A549 (cell line): ENCODE data around the gene PET117. TPM values are rescaled to one million over a fixed set of nuclear protein-coding genes. Genes with fewer than 3 reads are reported as not detected.

ENCODE experiments used
- ATAC-seq, 2 experiments: fragments of 200-7000 bp in 1 of 2; fragments of >200 bp in 1 of 2; cut with Nextera tagmentation in 1 of 2; cut with Tn5 transposase in 1 of 2; 3 replicates each; pipeline versions ENCODE4 v1.8.0 to v1.9.1; 2018 to 2020; ENCODE audit warnings: mild to moderate bottlenecking in 1 of 2, moderate library complexity in 1 of 2
- CTCF ChIA-PET: fragments of 300-600 bp; sonication (Branson Sonifier 250); formaldehyde crosslinking; extraction: SDS; loops from one replicate; lab custom pipeline; 2021; ENCODE audit warnings: antibody characterized with exemption, inconsistent platforms; lab: Yijun Ruan, JAX
- POLR2A ChIA-PET: fragments of 350-600 bp; formaldehyde crosslinking; extraction: SDS; loops from one replicate; lab custom pipeline; 2021; ENCODE audit warnings: antibody characterized with exemption, inconsistent platforms; lab: Yijun Ruan, JAX
- DNase-seq, 2 experiments: peaks; one replicate each; pipeline versions ENCODE4 v3.0.0 to v3.0.0-alpha.2; 2011 to 2016; ENCODE audit warnings: low read depth in 1 of 2, low spot score in 1 of 2
- FAIRE-seq: peaks from 2 replicates; lab custom pipeline; 2011; peaks lifted over from hg19 to GRCh38; lab: Jason Lieb, UNC
- H3K27ac ChIP-seq, 2 experiments: fragments of >200 bp; sonication (Bioruptor Twin); formaldehyde crosslinking; 3 replicates each; pipeline ENCODE4 v1.5.1; 2016 to 2017
- H3K4me1 ChIP-seq: fragments of >200 bp; sonication (Bioruptor Twin); formaldehyde crosslinking; 3 replicates; pipeline ENCODE4 v1.6.1; 2016
- H3K4me2 ChIP-seq: fragments of >200 bp; sonication (Bioruptor Twin); formaldehyde crosslinking; 3 replicates; pipeline ENCODE4 v1.6.1; 2016
- H3K4me3 ChIP-seq: fragments of >200 bp; sonication (Bioruptor Twin); formaldehyde crosslinking; 3 replicates; pipeline ENCODE4 v1.5.1; 2016
- H3K9me3 ChIP-seq: fragments of >200 bp; sonication (Bioruptor Twin); formaldehyde crosslinking; 3 replicates; pipeline ENCODE4 v1.6.1; 2016
- BHLHE40 ChIP-seq: IDR thresholded peaks from 2 replicates; pipeline ENCODE4 v1.6.1; 2012; ENCODE audit warnings: low read depth, low read length, inconsistent platforms
- CEBPB ChIP-seq, 2 experiments: fragments of >200 bp in 1 of 2; sonication (Bioruptor Twin) in 1 of 2; formaldehyde crosslinking in 1 of 2; IDR thresholded peaks; 2 replicates each; pipeline ENCODE4 v1.6.1; 2012 to 2016
- CHD2 ChIP-seq: fragments of 150-350 bp; IDR thresholded peaks from 2 replicates; pipeline ENCODE4 v1.6.1; 2014; ENCODE audit warnings: low read length; ENCODE audit not compliant: partially characterized antibody
- EHMT2 ChIP-seq: fragments of 200-600 bp; sonication (generic); IDR thresholded peaks from 2 replicates; pipeline ENCODE4 v1.6.1; 2016; ENCODE audit warnings: antibody characterized with exemption, low read depth, mild to moderate bottlenecking, moderate library complexity
- EP300 ChIP-seq, 2 experiments: fragments of >200 bp; sonication (Bioruptor Twin); formaldehyde crosslinking; IDR thresholded peaks; 2 replicates in 1 of 2; 3 replicates in 1 of 2; pipeline ENCODE4 v1.6.1; 2016 to 2017
- FOSL2 ChIP-seq, 2 experiments: fragments of 450-650 bp in 1 of 2; fragments of >200 bp in 1 of 2; sonication (Bioruptor Twin) in 1 of 2; formaldehyde crosslinking; IDR thresholded peaks; 2 replicates each; pipeline versions ENCODE4 v1.5.0 to v1.6.1; 2016 to 2020; ENCODE audit warnings: mild to moderate bottlenecking in 1 of 2, moderate library complexity in 1 of 2
- FOXS1 ChIP-seq: fragments of 250-450 bp; sonication (Bioruptor Pico); IDR thresholded peaks from 2 replicates; pipeline ENCODE4 v1.5.0; 2020; ENCODE audit warnings: mild to moderate bottlenecking, moderate library complexity
- GATA3 ChIP-seq: IDR thresholded peaks from 2 replicates; pipeline ENCODE4 v1.6.1; 2012; ENCODE audit warnings: borderline replicate concordance
- HDAC2 ChIP-seq: fragments of 200-600 bp; sonication (generic); IDR thresholded peaks from 2 replicates; pipeline ENCODE4 v1.6.1; 2016
- HEYL ChIP-seq: fragments of 250-450 bp; sonication (Bioruptor Pico); IDR thresholded peaks from 2 replicates; pipeline ENCODE4 v1.8.0; 2021; ENCODE audit warnings: mild to moderate bottlenecking, moderate library complexity
- HOXA7 ChIP-seq: fragments of 250-450 bp; sonication (Bioruptor Pico); IDR thresholded peaks from 2 replicates; pipeline ENCODE4 v1.5.0; 2020; ENCODE audit warnings: mild to moderate bottlenecking, moderate library complexity
- KDM5A ChIP-seq: fragments of 200-600 bp; sonication (generic); IDR thresholded peaks from 2 replicates; pipeline ENCODE4 v1.6.1; 2016; ENCODE audit warnings: antibody characterized with exemption, mild to moderate bottlenecking
- MAFK ChIP-seq: fragments of 450-650 bp; IDR thresholded peaks from 2 replicates; pipeline ENCODE4 v1.6.1; 2014; ENCODE audit not compliant: partially characterized antibody
- MAX ChIP-seq: IDR thresholded peaks from 2 replicates; pipeline ENCODE4 v1.6.1; 2012
- MAZ ChIP-seq: fragments of 150-350 bp; IDR thresholded peaks from 2 replicates; pipeline ENCODE4 v1.6.1; 2014; ENCODE audit warnings: antibody characterized with exemption, low read depth, low read length, borderline replicate concordance
- NPAS2 ChIP-seq: fragments of 250-450 bp; sonication (Bioruptor Pico); IDR thresholded peaks from 2 replicates; pipeline ENCODE4 v1.8.0; 2022; ENCODE audit warnings: mild to moderate bottlenecking, moderate library complexity, borderline replicate concordance
- NR3C1 ChIP-seq: fragments of >200 bp; sonication (Bioruptor Twin); formaldehyde crosslinking; IDR thresholded peaks from 3 replicates; pipeline ENCODE4 v1.6.1; 2017
- POLR2A ChIP-seq: IDR thresholded peaks from 2 replicates; pipeline ENCODE4 v1.6.1; 2012; ENCODE audit warnings: mild to moderate bottlenecking, low read length
- RAD21 ChIP-seq, 2 experiments: fragments of >200 bp in 1 of 2; sonication (Bioruptor Twin) in 1 of 2; formaldehyde crosslinking in 1 of 2; IDR thresholded peaks in 1 of 2; conservative IDR thresholded peaks in 1 of 2; 2 replicates in 1 of 2; 3 replicates in 1 of 2; pipeline ENCODE4 v1.6.1; 2012 to 2018; ENCODE audit warnings: inconsistent platforms in 1 of 2
- RFX5 ChIP-seq: fragments of 450-650 bp; IDR thresholded peaks from 2 replicates; pipeline ENCODE4 v1.7.1; 2014; ENCODE audit warnings: antibody characterized with exemption, mild to moderate bottlenecking, moderate library complexity
- SREBF2 ChIP-seq: fragments of 450-650 bp; IDR thresholded peaks from 2 replicates; pipeline ENCODE4 v1.6.1; 2014; ENCODE audit warnings: mild to moderate bottlenecking, moderate library complexity
- TFCP2L1 ChIP-seq: fragments of 250-450 bp; sonication (Bioruptor Pico); IDR thresholded peaks from 2 replicates; pipeline ENCODE4 v1.5.0; 2021; ENCODE audit warnings: mild to moderate bottlenecking
- TP53 ChIP-seq: fragments of 250-450 bp; sonication (Bioruptor Pico); IDR thresholded peaks from 2 replicates; pipeline ENCODE4 v1.5.0; 2021; ENCODE audit warnings: mild to moderate bottlenecking, moderate library complexity
- ZC3H11A ChIP-seq: fragments of 450-650 bp; IDR thresholded peaks from 2 replicates; pipeline ENCODE4 v1.6.1; 2014; ENCODE audit warnings: antibody characterized with exemption, mild to moderate bottlenecking
- ZFP36 ChIP-seq: fragments of 450-650 bp; IDR thresholded peaks from 2 replicates; pipeline ENCODE4 v1.6.1; 2014; ENCODE audit warnings: borderline replicate concordance; ENCODE audit not compliant: partially characterized antibody
- ZNF302 ChIP-seq: fragments of 250-450 bp; sonication (Bioruptor Pico); IDR thresholded peaks from 2 replicates; pipeline ENCODE4 v1.9.0; 2021; ENCODE audit warnings: inconsistent platforms, mild to moderate bottlenecking, moderate library complexity
- ZSCAN20 ChIP-seq: fragments of 250-450 bp; sonication (Bioruptor Pico); IDR thresholded peaks from 2 replicates; pipeline ENCODE4 v1.8.0; 2022; ENCODE audit warnings: mild to moderate bottlenecking, moderate library complexity
- WGBS: methylation state at CpG from one replicate; pipeline ENCODE4 v1.1.6; 2017; ENCODE audit errors: missing lambda C conversion rate; 5-methylcytosine and 5-hydroxymethylcytosine counted together
- polyA plus RNA-seq, 4 experiments: library from polyadenylated mRNA; depleted of rRNA in 3 of 4; stranded (reverse); fragments of >200 nt; fragmentation: RNase III in 1 of 4; extraction: RNeasy Plus Mini Kit Qiagen cat#74134 plus additional on column Dnase treatment in 1 of 4; gene quantifications; 2 replicates in 3 of 4; 3 replicates in 1 of 4; pipeline ENCODE4 v1.2.3, GENCODE V29; 2011 to 2017
- TF ChIP-seq, protein P1 (sequence below): fragments of >200 bp; sonication (Bioruptor Twin); formaldehyde crosslinking; IDR thresholded peaks from 3 replicates; pipeline ENCODE4 v1.6.1; 2016
- TF ChIP-seq, protein P2 (sequence below): IDR thresholded peaks from 2 replicates; pipeline ENCODE4 v1.6.1; 2012; ENCODE audit warnings: low read depth, borderline replicate concordance
- TF ChIP-seq, protein P3 (sequence below): fragments of >200 bp; sonication (Bioruptor Twin); formaldehyde crosslinking; IDR thresholded peaks from 2 replicates; pipeline ENCODE4 v1.6.1; 2016

Gene PET117
- polyA plus RNA-seq, 2 of the 4 experiments (the other 2 are of a cell fraction), result 25.0 to 32.3 TPM

- no peak for ATAC-seq
Observed at GRCh38 chr20:18188434-18188833, 50.8 kb downstream of the PET117 start.

GRCh38 chr20:18190338-18191233 lies 52.9 kb downstream of the PET117 start:
- Histone ChIP-seq H3K4me1 (no peaks in the 10 kb centered on the region), H3K27ac (no peak overlapping the region), H3K4me3 (no peak overlapping the region), H3K4me2 (no peak overlapping the region), H3K9me3 (no peaks in the 10 kb centered on the region)
- ChIA-PET CTCF (interaction anchor here (0.6 to 1.0 kb wide), 2 partner anchors 86 to 1896 kb away, joined by 3 to 4 read pairs; no protein-coding TSS in a partner anchor), POLR2A (no interaction called here)
- 57% methylated on average over 3 of the region's 3 CpGs for WGBS
- peak in 1 of 2 experiments; percentile 38; a peak in 3 of 6 replicates for ATAC-seq
- no peak for TF ChIP-seq FOSL2 (IDR thresholded peaks at IDR 0.05)
- TF ChIP-seq FOSL2 (CRISPR knock-in tag; IDR thresholded peaks at IDR 0.05), result no peak
- TF ChIP-seq GATA3, result no peak
- TF ChIP-seq KDM5A, result no peak
- no peak for TF ChIP-seq CHD2
- no peak for TF ChIP-seq BHLHE40
- no peak for TF ChIP-seq CEBPB (IDR thresholded peaks at IDR 0.05)
- TF ChIP-seq NR3C1, result no peak
- TF ChIP-seq ZFP36, result no peak
- TF ChIP-seq EP300 (IDR thresholded peaks at IDR 0.05), result no peak
- TF ChIP-seq TP53, result no peak
- no peak for TF ChIP-seq SREBF2
- no peak for TF ChIP-seq TFCP2L1 (CRISPR knock-in tag)
- TF ChIP-seq FOXS1 (CRISPR knock-in tag), result no peak
- no peak for TF ChIP-seq RAD21 (conservative IDR thresholded peaks at IDR 0.05 in 1 of 2, IDR thresholded peaks at IDR 0.05 in 1 of 2)
- no peak for TF ChIP-seq NPAS2 (CRISPR knock-in tag)
- no peak for TF ChIP-seq POLR2A
- TF ChIP-seq HOXA7 (CRISPR knock-in tag), result no peak
- TF ChIP-seq ZSCAN20 (CRISPR knock-in tag), result no peak
- no peak for FAIRE-seq
- DNase-seq, result no peak

More at GRCh38 chr20:18188434-18188833, 50.8 kb downstream of the PET117 start:
- TF ChIP-seq, protein P1, sequence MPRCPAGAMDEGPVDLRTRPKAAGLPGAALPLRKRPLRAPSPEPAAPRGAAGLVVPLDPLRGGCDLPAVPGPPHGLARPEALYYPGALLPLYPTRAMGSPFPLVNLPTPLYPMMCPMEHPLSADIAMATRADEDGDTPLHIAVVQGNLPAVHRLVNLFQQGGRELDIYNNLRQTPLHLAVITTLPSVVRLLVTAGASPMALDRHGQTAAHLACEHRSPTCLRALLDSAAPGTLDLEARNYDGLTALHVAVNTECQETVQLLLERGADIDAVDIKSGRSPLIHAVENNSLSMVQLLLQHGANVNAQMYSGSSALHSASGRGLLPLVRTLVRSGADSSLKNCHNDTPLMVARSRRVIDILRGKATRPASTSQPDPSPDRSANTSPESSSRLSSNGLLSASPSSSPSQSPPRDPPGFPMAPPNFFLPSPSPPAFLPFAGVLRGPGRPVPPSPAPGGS, result no peak
- no peaks in the 10 kb centered on the region for H3K9me3 ChIP-seq
- H3K27ac ChIP-seq, result no peak overlapping the region
- ChIA-PET POLR2A (no interaction called here), CTCF (interaction anchor here (0.6 to 1.4 kb wide), 3 partner anchors 9 to 232 kb away, joined by 3 to 4 read pairs (median 3); no protein-coding TSS in a partner anchor)
- WGBS, result 15% methylated on average over 3 of the region's 3 CpGs
- no peaks in the 10 kb centered on the region for H3K4me1 ChIP-seq
- DNase-seq (no peak), FAIRE-seq (no peak)
- no peak overlapping the region for H3K4me2 ChIP-seq
- H3K4me3 ChIP-seq, result no peak overlapping the region

GRCh38 chr20:18191306-18191705 lies 53.6 kb downstream of the PET117 start:
- H3K4me3 ChIP-seq, result no peak overlapping the region
- ChIA-PET POLR2A (no interaction called here), CTCF (interaction anchor here (0.6 to 1.0 kb wide), 3 partner anchors 73 to 1896 kb away, joined by 3 to 4 read pairs (median 4); no protein-coding TSS in a partner anchor)
- H3K4me2 ChIP-seq, result no peak overlapping the region
- no peaks in the 10 kb centered on the region for H3K4me1 ChIP-seq
- no peak overlapping the region for H3K27ac ChIP-seq
- WGBS, result 40% methylated on average over 1 of the region's 1 CpG
- FAIRE-seq (no peak), DNase-seq (no peak), ATAC-seq (no peak)
- TF ChIP-seq EHMT2 (no peak), SREBF2 (no peak), NR3C1 (no peak), HEYL (CRISPR knock-in tag) (no peak), RFX5 (no peak), HDAC2 (no peak), ZC3H11A (no peak), TFCP2L1 (CRISPR knock-in tag) (no peak), BHLHE40 (no peak), MAZ (no peak), POLR2A (no peak), ZNF302 (CRISPR knock-in tag) (no peak), MAX (no peak), MAFK (no peak)
- TF ChIP-seq, protein P2, sequence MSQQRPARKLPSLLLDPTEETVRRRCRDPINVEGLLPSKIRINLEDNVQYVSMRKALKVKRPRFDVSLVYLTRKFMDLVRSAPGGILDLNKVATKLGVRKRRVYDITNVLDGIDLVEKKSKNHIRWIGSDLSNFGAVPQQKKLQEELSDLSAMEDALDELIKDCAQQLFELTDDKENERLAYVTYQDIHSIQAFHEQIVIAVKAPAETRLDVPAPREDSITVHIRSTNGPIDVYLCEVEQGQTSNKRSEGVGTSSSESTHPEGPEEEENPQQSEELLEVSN, result no peak
- TF ChIP-seq, protein P3, sequence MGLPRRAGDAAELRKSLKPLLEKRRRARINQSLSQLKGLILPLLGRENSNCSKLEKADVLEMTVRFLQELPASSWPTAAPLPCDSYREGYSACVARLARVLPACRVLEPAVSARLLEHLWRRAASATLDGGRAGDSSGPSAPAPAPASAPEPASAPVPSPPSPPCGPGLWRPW, result no peak
- no peaks in the 10 kb centered on the region for H3K9me3 ChIP-seq
